Measurements from ENCODE around the gene PLA2G2E.

Gene PLA2G2E

GRCh38 chr1:19926296-19927129 is 3.1 kb upstream of the PLA2G2E start:
- DNase-seq: no peak

- no peak for DNase-seq
Measured at GRCh38 chr1:19925342-19926070, 2.1 kb upstream of the PLA2G2E start.

- DNase-seq: no peak
Measured at GRCh38 chr1:19923953-19924346, 533 bp upstream of the PLA2G2E start.

GRCh38 chr1:19922015-19922688 is 1.3 kb downstream of the PLA2G2E start:
- no peak for DNase-seq

- DNase-seq: no peak
Measured at GRCh38 chr1:19921310-19921709, 2.1 kb downstream of the PLA2G2E start.

- no peak for DNase-seq
Measured at GRCh38 chr1:19920132-19920710, 3.2 kb downstream of the PLA2G2E start.

- DNase-seq: peak; percentile 19
Measured at GRCh38 chr1:19918057-19918456, 5.4 kb downstream of the PLA2G2E start.

- DNase-seq: no peak
Measured at GRCh38 chr1:19910650-19911049, 12.8 kb downstream of the PLA2G2E start.

- DNase-seq: no peak
Measured at GRCh38 chr1:19909971-19910370, 13.4 kb downstream of the PLA2G2E start.

- no peak for DNase-seq
Measured at GRCh38 chr1:19909392-19909791, 14.0 kb downstream of the PLA2G2E start.

- no peak for DNase-seq
Measured at GRCh38 chr1:19907456-19907855, 16.0 kb downstream of the PLA2G2E start.

GRCh38 chr1:19903621-19904020 is 19.8 kb downstream of the PLA2G2E start:
- DNase-seq: no peak

- no peak for DNase-seq
Measured at GRCh38 chr1:19901653-19902052, 21.8 kb downstream of the PLA2G2E start.

GRCh38 chr1:19894218-19894617 is 29.2 kb downstream of the PLA2G2E start:
- no peak for DNase-seq

- DNase-seq: no peak
Measured at GRCh38 chr1:19893687-19894086, 29.7 kb downstream of the PLA2G2E start.

- no peak for DNase-seq
Measured at GRCh38 chr1:19892628-19893168, 30.7 kb downstream of the PLA2G2E start.

- DNase-seq: no peak
Measured at GRCh38 chr1:19892129-19892528, 31.3 kb downstream of the PLA2G2E start.

GRCh38 chr1:19889656-19890055 is 33.8 kb downstream of the PLA2G2E start:
- no peak for DNase-seq

GRCh38 chr1:19888112-19888511 is 35.3 kb downstream of the PLA2G2E start:
- no peak for DNase-seq

- no peak for DNase-seq
Measured at GRCh38 chr1:19885821-19886220, 37.6 kb downstream of the PLA2G2E start.

- DNase-seq: no peak
Measured at GRCh38 chr1:19884312-19884711, 39.1 kb downstream of the PLA2G2E start.

- DNase-seq: peak; percentile 95
Measured at GRCh38 chr1:19882111-19883071, 41.0 kb downstream of the PLA2G2E start, which contains the start of gene OTUD3. OTUD3 (plus strand) TSS chr1:19882395; CDS start chr1:19882514, 119 bp downstream.
